LNCaP clone FGC (cell line): ENCODE data around the gene VEGFA.

Experiments
- DNase-seq: peaks from one replicate; pipeline ENCODE4 v3.0.0-alpha.2; 2011; ENCODE audit warnings: low read depth
- H3K4me3 ChIP-seq: 2 replicates; pipeline ENCODE4 v1.5.1; 2011; ENCODE audit warnings: mild to moderate bottlenecking, low read depth, low read length, control low read depth
- TF ChIP-seq, protein P1 (sequence below): IDR thresholded peaks from 2 replicates; pipeline ENCODE4 v1.5.1; 2012; ENCODE audit warnings: mild to moderate bottlenecking; ENCODE audit not compliant: control insufficient read depth, insufficient read depth; ENCODE audit errors: extremely low read depth

VEGFA gene

DNA sequence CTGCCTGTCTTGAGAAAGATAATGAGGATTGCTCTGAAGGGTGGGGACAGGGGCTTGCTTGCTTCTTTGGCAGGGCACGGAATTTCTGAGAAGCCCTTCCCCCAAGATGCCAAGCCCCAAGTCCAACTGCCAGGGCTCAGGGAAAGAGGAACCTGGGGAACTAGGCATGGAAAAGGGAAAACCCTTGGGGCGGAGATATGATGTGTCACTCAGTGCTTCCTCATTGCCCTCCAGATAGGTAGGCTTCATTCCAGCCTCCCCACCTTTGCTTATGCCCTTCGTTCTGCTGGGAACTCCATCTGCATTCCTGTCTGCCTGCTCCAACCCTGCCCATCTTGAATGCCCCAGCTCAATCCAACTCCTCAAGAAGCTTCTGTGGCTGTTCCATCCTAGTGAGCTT lies 61.2 kb downstream of the VEGFA start:
- H3K4me3 ChIP-seq = no peak overlapping the region
- no peak for DNase-seq
- TF ChIP-seq, protein P1, sequence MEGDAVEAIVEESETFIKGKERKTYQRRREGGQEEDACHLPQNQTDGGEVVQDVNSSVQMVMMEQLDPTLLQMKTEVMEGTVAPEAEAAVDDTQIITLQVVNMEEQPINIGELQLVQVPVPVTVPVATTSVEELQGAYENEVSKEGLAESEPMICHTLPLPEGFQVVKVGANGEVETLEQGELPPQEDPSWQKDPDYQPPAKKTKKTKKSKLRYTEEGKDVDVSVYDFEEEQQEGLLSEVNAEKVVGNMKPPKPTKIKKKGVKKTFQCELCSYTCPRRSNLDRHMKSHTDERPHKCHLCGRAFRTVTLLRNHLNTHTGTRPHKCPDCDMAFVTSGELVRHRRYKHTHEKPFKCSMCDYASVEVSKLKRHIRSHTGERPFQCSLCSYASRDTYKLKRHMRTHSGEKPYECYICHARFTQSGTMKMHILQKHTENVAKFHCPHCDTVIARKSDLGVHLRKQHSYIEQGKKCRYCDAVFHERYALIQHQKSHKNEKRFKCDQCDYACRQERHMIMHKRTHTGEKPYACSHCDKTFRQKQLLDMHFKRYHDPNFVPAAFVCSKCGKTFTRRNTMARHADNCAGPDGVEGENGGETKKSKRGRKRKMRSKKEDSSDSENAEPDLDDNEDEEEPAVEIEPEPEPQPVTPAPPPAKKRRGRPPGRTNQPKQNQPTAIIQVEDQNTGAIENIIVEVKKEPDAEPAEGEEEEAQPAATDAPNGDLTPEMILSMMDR = no peak

DNA sequence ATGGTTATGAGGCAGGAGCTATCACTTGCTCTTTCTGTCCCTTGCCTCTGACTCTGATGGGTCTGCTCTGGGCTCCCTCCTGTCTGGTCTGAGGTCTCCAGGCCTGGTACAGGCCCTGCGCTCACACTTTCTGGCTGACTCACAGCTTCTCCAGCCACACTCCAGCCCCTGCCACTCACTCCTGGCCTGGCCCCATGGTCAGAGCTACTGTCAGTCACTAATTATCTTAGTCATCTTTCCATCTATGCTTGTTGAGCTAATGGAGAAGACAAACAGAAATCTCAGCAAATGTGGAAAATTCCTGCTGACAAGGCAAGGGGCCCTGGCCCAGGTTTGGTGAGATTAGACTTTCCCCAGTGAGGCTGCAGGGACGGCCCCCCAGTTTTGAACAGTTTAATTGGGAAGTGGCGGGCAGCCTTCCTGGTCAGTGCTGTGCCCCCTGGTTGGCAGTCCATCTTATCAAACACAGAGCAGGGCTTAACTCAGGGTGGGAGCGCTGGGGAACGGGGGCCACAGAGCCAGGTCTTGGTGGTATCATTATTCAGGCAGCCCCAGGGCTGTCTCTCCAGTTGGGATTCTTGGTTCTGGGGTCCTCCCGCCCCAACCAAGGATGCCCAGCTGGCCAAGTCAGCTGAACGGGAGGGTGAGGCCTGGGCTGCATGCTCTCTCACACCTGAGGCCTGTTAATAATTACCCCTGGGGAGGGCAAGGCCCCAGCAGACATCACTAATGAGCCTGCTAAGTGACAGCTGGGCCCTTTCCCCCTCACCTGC lies 63.4 kb downstream of the VEGFA start:
- TF ChIP-seq, protein P1 = no peak
- no peak overlapping the region for H3K4me3 ChIP-seq
- DNase-seq = no peak

DNA sequence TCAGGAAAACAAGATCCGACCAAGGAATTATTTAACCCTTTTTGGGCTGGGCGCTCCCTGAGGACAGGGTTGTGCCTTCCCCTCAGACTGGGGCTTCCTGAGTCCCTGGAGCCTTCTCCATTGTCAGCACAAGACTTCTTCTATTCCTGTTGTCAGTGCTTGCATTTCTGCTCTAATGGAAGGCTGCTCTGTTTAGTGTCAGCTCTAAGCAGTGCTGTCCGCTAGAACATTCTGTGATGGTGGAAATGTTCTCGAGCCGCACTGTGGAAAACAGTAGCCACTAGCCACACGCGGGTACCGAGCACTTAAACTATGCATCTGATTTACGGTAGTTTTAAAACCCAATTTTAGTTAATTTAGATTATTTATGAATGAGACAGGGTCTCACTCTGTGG lies 64.0 kb downstream of the VEGFA start:
- no peak for DNase-seq
- H3K4me3 ChIP-seq = no peak overlapping the region
- TF ChIP-seq, protein P1 = no peak

DNA sequence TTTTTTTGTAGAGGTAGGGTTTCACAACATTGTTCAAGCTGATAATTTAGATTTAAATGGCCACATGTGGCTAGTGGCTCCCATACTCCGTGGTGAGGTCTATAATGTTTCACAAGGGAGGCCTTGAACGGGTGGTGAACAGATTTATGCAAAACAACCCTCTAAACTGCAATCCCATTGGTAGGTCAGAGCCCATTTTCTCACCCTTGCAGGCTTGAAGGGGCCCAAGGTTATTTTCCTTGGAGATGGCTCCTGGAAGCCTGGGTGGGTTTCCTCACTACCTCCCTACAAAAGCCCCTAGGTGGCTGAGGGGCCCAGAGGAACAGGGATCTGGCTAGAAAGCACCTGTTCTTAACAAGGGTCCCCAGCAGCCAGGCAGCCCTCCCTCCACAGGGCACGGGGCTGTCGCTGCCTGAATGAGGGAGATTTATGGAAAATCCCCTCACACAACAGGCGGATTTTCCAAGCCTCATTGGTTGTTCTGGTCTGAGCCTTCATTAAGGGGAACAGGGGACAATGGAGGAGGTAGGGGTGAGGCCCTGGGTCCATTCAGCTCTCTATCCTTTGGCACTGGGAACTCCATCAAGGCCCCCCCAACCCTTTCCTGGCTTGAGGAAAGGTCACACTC lies 64.6 kb downstream of the VEGFA start:
- no peak for DNase-seq
- TF ChIP-seq, protein P1 = no peak
- no peak overlapping the region for H3K4me3 ChIP-seq

DNA sequence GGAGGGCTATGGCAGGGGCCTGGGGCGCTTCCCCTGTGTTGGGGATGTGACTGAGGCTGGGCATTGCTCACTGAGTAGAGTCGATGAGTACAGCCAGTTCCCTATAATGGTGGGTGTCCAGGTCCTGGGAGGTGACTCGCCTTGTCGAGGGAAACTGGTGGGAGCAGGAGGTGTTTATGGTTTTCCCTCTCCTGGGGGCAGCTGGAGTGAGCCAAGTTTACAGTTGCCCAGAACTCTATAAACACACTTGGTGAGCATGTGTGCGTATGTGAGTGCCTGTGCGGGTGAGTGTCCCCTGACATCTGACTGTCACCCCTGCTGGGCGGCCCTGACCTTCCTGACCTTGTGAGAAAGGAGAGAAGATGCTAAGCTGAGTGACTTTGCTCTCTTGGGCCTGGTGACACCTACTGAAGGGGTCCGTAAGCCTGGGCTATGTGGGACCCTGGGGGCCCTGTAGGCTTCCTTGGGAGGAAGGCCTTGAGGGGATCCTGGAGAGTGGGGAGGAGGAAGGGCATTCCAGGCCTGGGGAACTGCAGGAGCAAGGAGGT lies 65.9 kb downstream of the VEGFA start:
- TF ChIP-seq, protein P1 = no peak
- DNase-seq = no peak

More for the DNA sequence above, 65.9 kb downstream of the VEGFA start:
- H3K4me3 ChIP-seq = no peak overlapping the region
